Upper lobe of right lung (tissue), 1 donor: ENCODE measurements around the gene DSCAM. TPM values are rescaled to one million over a fixed set of nuclear protein-coding genes. Genes with fewer than 3 reads are reported as not detected.

Experiments used
- ATAC-seq: fragments of 200-7000 bp; cut with Tn5 transposase; one replicate; pipeline ENCODE4 v1.9.1; 2020; ENCODE audit warnings: mild to moderate bottlenecking, moderate library complexity
- DNase-seq: peaks from one replicate; pipeline ENCODE4 v3.0.0-alpha.2; 2020
- H3K27ac ChIP-seq: fragments of 200-600 bp; one replicate; pipeline ENCODE4 v1.8.0; 2022
- H3K27me3 ChIP-seq: fragments of 200-600 bp; one replicate; pipeline ENCODE4 v1.8.0; 2022; ENCODE audit warnings: mild to moderate bottlenecking
- H3K36me3 ChIP-seq: fragments of 200-600 bp; one replicate; pipeline ENCODE4 v1.8.0; 2022
- H3K4me1 ChIP-seq: fragments of 200-600 bp; one replicate; pipeline ENCODE4 v1.8.0; 2022
- H3K4me3 ChIP-seq: fragments of 200-600 bp; one replicate; pipeline ENCODE4 v1.8.0; 2022; ENCODE audit warnings: mild to moderate bottlenecking
- H3K9me3 ChIP-seq: fragments of 200-600 bp; one replicate; pipeline ENCODE4 v1.8.0; 2022
- intact Hi-C: fragments of 100-400 bp; cut with DNase I; formaldehyde crosslinking; loops from one replicate; pipeline ENCODE4 v1.11.0; 2022
- total RNA-seq: library from RNA; stranded (reverse); fragmentation: NEBNext Ultra II Directional; extraction: Animal tissue kit (Norgen Biotek cat#: 25700); gene quantifications from one replicate; pipeline ENCODE4 v1.2.1, GENCODE V29; 2021
- TF ChIP-seq, protein P1 (sequence below): fragments of 200-600 bp; IDR thresholded peaks from one replicate; pipeline ENCODE4 v1.8.0; 2022; ENCODE audit warnings: antibody characterized with exemption
- donor health status: DM: no; HTN: yes; CAD: no; lungs with severe emphysema.

DSCAM gene
- total RNA-seq, 1 donor from 2014 or later: not detected

DNA sequence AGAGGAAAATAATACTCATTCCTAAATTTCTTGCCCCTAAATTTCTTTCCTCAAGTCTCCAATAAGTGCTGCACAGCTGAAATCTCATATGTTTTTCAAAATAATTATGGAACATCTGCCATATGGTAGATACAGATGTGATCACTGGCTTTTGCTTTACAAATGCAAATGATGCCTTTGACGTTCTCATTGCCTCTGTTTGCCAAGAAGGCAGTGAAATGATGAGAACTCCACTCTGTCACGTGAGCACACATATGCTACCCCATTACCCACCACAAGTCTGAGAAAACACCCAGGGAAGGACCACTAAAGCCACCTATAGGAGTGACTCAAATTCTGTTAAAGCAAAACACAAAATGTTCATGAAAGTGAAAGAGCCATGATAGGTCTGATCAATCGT lies 43.9 kb downstream of the DSCAM start:
- Histone ChIP-seq H3K4me3 (no peak overlapping the region), H3K27me3 (no peaks in the 10 kb centered on the region), H3K36me3 (no peaks in the 10 kb centered on the region), H3K4me1 (no peaks in the 10 kb centered on the region), H3K9me3 (peaks cover 6% of the 10 kb centered on the region), H3K27ac (no peak overlapping the region)
- no peak for DNase-seq
- intact Hi-C loops: no loop called here
- no peak for ATAC-seq
- TF ChIP-seq, protein P1, sequence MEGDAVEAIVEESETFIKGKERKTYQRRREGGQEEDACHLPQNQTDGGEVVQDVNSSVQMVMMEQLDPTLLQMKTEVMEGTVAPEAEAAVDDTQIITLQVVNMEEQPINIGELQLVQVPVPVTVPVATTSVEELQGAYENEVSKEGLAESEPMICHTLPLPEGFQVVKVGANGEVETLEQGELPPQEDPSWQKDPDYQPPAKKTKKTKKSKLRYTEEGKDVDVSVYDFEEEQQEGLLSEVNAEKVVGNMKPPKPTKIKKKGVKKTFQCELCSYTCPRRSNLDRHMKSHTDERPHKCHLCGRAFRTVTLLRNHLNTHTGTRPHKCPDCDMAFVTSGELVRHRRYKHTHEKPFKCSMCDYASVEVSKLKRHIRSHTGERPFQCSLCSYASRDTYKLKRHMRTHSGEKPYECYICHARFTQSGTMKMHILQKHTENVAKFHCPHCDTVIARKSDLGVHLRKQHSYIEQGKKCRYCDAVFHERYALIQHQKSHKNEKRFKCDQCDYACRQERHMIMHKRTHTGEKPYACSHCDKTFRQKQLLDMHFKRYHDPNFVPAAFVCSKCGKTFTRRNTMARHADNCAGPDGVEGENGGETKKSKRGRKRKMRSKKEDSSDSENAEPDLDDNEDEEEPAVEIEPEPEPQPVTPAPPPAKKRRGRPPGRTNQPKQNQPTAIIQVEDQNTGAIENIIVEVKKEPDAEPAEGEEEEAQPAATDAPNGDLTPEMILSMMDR: no peak

- Histone ChIP-seq H3K4me3 (no peak overlapping the region), H3K9me3 (peaks cover 6% of the 10 kb centered on the region), H3K27ac (no peak overlapping the region), H3K4me1 (no peaks in the 10 kb centered on the region), H3K36me3 (no peaks in the 10 kb centered on the region), H3K27me3 (no peaks in the 10 kb centered on the region)
- TF ChIP-seq, protein P1: no peak
- no peak for DNase-seq
- ATAC-seq: no peak
- intact Hi-C loops: no loop called here
Measured at GRCh38 chr21:40800126-40800525, 46.8 kb downstream of the DSCAM start.

DNA sequence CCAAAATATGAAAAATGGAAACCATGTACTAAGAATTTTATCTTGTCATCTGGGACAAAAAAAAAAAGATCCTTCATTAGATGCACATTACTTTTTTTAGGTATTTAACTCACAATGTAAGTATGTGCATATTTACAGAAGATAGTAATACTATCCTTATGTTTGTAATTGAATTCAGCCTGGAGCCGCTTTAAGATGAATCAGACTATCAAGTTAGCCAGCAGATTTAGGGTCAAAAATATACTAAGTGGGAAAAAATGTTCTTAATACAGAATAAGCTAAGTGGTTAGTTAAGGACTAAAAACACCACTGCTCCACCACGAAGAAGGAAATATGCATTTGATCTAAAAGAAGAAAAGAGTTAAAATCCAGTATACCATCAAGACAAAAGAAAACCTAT lies 49.1 kb downstream of the DSCAM start:
- DNase-seq (no peak), ATAC-seq (no peak)
- H3K9me3 ChIP-seq: peaks cover 6% of the 10 kb centered on the region
- H3K4me3 ChIP-seq: no peak overlapping the region
- TF ChIP-seq, protein P1: no peak
- no peak overlapping the region for H3K27ac ChIP-seq
- no peaks in the 10 kb centered on the region for H3K4me1 ChIP-seq
- intact Hi-C loops: no loop called here
- H3K27me3 ChIP-seq: no peaks in the 10 kb centered on the region
- no peaks in the 10 kb centered on the region for H3K36me3 ChIP-seq

DNA sequence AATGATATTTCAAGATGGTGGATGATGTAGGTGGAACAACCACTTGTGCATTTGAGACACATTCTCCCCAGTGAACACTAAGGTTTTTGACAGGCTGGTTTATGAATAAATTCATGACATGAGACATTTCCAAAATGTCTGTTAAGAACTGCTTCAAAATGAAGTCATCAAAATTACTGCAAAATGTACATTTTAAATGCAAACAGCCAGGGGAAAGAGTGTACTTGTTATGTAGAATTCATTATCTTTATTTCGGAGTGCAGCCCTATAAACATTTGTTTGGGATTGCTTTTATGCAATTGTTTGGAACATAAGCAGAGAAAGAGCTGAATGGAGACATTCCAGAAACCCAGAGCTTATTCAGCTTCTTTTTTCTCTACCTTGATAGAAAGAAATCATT lies 49.5 kb downstream of the DSCAM start:
- peaks cover 6% of the 10 kb centered on the region for H3K9me3 ChIP-seq
- H3K4me1 ChIP-seq: no peaks in the 10 kb centered on the region
- no peak overlapping the region for H3K27ac ChIP-seq
- H3K27me3 ChIP-seq: no peaks in the 10 kb centered on the region
- TF ChIP-seq, protein P1: no peak
- intact Hi-C loops: no loop called here
- ATAC-seq (no peak), DNase-seq (no peak)
- no peak overlapping the region for H3K4me3 ChIP-seq
- no peaks in the 10 kb centered on the region for H3K36me3 ChIP-seq

- no peaks in the 10 kb centered on the region for H3K36me3 ChIP-seq
- ATAC-seq (no peak), DNase-seq (no peak)
- H3K27ac ChIP-seq: no peak overlapping the region
- no peak overlapping the region for H3K4me3 ChIP-seq
- TF ChIP-seq, protein P1: no peak
- H3K9me3 ChIP-seq: peaks cover 6% of the 10 kb centered on the region
- intact Hi-C loops: no loop called here
- H3K27me3 ChIP-seq: no peaks in the 10 kb centered on the region
- H3K4me1 ChIP-seq: no peaks in the 10 kb centered on the region
Measured at GRCh38 chr21:40796464-40796863, 50.5 kb downstream of the DSCAM start.

DNA sequence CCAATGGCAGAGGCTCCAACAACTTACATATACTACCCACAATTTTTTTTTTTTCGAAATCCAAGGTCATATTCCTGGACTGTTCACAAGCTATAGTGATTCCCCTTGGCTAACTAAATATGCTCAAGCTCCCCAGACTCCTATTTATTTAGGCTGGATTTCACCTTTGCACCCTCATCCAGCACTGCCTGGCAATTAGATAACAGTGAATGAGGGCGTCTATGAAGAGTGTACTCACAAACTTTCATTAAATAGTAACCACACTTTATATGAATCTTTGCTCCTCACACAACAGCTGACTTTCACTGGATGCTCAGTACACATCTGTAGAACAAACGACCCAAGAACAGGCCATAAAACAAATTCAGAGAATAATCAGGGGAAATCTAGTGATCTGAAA lies 51.6 kb downstream of the DSCAM start:
- intact Hi-C loops: no loop called here
- H3K4me1 ChIP-seq: no peaks in the 10 kb centered on the region
- TF ChIP-seq, protein P1: no peak
- H3K36me3 ChIP-seq: no peaks in the 10 kb centered on the region
- no peak for DNase-seq
- H3K4me3 ChIP-seq: no peak overlapping the region
- ATAC-seq: no peak
- H3K27me3 ChIP-seq: no peaks in the 10 kb centered on the region
- H3K27ac ChIP-seq: no peak overlapping the region
- peaks cover 6% of the 10 kb centered on the region for H3K9me3 ChIP-seq
